HEK293 (cell line): ENCODE results near the gene GPATCH3.

ENCODE experiments used
- CTCF ChIA-PET: fragments of 350-600 bp; formaldehyde crosslinking; extraction: SDS; loops from one replicate; lab custom pipeline; 2021; ENCODE audit warnings: antibody characterized with exemption; lab: Yijun Ruan, JAX
- POLR2A ChIA-PET: fragments of 300-600 bp; formaldehyde crosslinking; extraction: SDS; loops from one replicate; lab custom pipeline; 2020; ENCODE audit warnings: antibody characterized with exemption, inconsistent platforms; lab: Yijun Ruan, JAX
- H3K27ac ChIP-seq: fragments of 200-500 bp; sonication (Bioruptor generic); 2 replicates; pipeline ENCODE4 v1.5.1; 2014; ENCODE audit warnings: low read depth, low read length, control low read depth, inconsistent platforms; ENCODE audit errors: extremely low read depth
- H3K36me3 ChIP-seq, 2 experiments: fragments of 200-500 bp in 1 of 2; sonication (Bioruptor generic) in 1 of 2; 1 replicate in 1 of 2; 2 replicates in 1 of 2; pipeline ENCODE4 v1.5.1; 2014 to 2017; ENCODE audit warnings: inconsistent platforms in 2 of 2, low read length in 2 of 2; ENCODE audit not compliant: control insufficient read depth in 2 of 2, insufficient read depth in 1 of 2
- H3K4me1 ChIP-seq: fragments of 200-500 bp; sonication (Bioruptor generic); 2 replicates; pipeline ENCODE4 v1.5.1; 2014; ENCODE audit warnings: mild to moderate bottlenecking, low read length, inconsistent platforms; ENCODE audit not compliant: control insufficient read depth, insufficient read depth
- H3K4me3 ChIP-seq: 2 replicates; pipeline ENCODE4 v1.5.1; 2011; ENCODE audit warnings: low read depth, mild to moderate bottlenecking, control low read depth, low read length, moderate library complexity
- H3K9me3 ChIP-seq: fragments of 200-500 bp; sonication (Bioruptor generic); 2 replicates; pipeline ENCODE4 v1.5.1; 2014; ENCODE audit warnings: low read depth, low read length, inconsistent platforms; ENCODE audit not compliant: control insufficient read depth, insufficient read depth
- CTCF ChIP-seq: fragments of 450-650 bp; formaldehyde crosslinking; IDR thresholded peaks from 2 replicates; pipeline ENCODE4 v1.5.1; 2016; ENCODE audit warnings: missing biosample characterization, missing genetic modification characterization
- WT1 ChIP-seq: fragments of 450-650 bp; formaldehyde crosslinking; IDR thresholded peaks from 2 replicates; pipeline ENCODE4 v1.5.1; 2016; ENCODE audit warnings: missing biosample characterization, missing genetic modification characterization
- ZNF112 ChIP-seq: fragments of 450-650 bp; formaldehyde crosslinking; IDR thresholded peaks from 2 replicates; pipeline ENCODE4 v1.5.0; 2017; ENCODE audit warnings: missing biosample characterization, missing genetic modification characterization
- ZNF146 ChIP-seq: fragments of 450-650 bp; formaldehyde crosslinking; IDR thresholded peaks from 2 replicates; pipeline ENCODE4 v1.5.1; 2016; ENCODE audit warnings: missing biosample characterization, missing genetic modification characterization
- ZNF16 ChIP-seq: fragments of 450-650 bp; formaldehyde crosslinking; IDR thresholded peaks from 2 replicates; pipeline ENCODE4 v1.5.1; 2016; ENCODE audit warnings: low read depth, missing biosample characterization, missing genetic modification characterization
- ZNF518A ChIP-seq: fragments of 450-650 bp; formaldehyde crosslinking; conservative IDR thresholded peaks from 2 replicates; pipeline ENCODE4 v1.5.1; 2016; ENCODE audit warnings: low read depth, missing biosample characterization, missing genetic modification characterization
- ZNF704 ChIP-seq: fragments of 450-650 bp; formaldehyde crosslinking; IDR thresholded peaks from 2 replicates; pipeline ENCODE4 v1.5.1; 2016; ENCODE audit warnings: missing biosample characterization, missing genetic modification characterization
- ZNF830 ChIP-seq: fragments of 450-650 bp; IDR thresholded peaks from 2 replicates; pipeline ENCODE4 v1.5.0; 2018; ENCODE audit warnings: missing biosample characterization, missing genetic modification characterization, low read depth, mild to moderate bottlenecking, moderate library complexity
- ZSCAN16 ChIP-seq: fragments of 450-650 bp; formaldehyde crosslinking; IDR thresholded peaks from 2 replicates; pipeline ENCODE4 v1.5.1; 2016; ENCODE audit warnings: missing biosample characterization, missing genetic modification characterization
- TF ChIP-seq, protein P1 (sequence below): fragments of 450-650 bp; formaldehyde crosslinking; IDR thresholded peaks from 2 replicates; pipeline ENCODE4 v1.5.1; 2016; ENCODE audit warnings: missing biosample characterization, missing genetic modification characterization, low read depth
- TF ChIP-seq, protein P2 (sequence below): fragments of 450-650 bp; formaldehyde crosslinking; IDR thresholded peaks from 2 replicates; pipeline ENCODE4 v1.5.1; 2016; ENCODE audit warnings: missing biosample characterization, missing genetic modification characterization

GPATCH3 gene

DNA sequence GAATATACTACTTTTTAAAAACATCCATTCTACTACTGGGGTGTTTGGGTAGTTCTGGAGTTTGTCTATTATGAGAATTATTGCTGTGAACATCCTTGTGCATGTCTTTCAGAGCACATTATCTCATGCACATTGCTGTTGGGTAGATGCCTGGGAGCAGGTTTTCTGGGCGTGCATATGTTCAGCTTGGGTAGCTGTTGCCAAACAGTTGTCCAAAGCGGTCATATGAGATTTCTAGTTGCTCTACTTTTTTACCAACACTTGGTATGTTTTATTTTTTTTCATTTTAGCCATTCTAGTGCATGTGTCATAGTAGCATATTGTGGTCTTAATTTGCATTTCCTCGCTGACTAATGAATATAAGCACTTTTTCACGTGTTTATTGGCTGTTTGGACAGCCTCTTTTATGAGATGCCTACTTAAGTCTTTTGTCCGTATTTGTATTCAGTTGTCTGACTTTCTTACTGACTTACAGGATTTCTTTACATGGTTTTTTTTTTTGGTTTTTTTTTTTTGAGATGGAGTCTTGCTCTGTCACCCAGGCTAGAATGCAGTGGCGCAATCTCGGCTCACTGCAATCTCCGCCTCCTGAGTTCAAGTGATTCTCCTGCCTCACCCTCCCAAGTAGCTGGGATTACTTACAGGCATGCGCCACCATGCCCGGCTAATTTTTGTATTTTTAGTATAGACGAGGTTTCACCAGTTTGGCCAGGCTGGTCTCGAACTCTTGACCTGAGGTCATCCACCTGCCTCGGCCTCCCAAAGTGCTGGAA is 55.7 kb downstream of the GPATCH3 start:
- ChIA-PET POLR2A (no interaction called here), CTCF (no interaction called here)
- no peak overlapping the region for H3K4me3 ChIP-seq
- no peak overlapping the region for H3K27ac ChIP-seq
- peaks cover 28 to 80% of the 10 kb centered on the region in 2 experiments; a peak in 2 of 3 replicates for H3K36me3 ChIP-seq
- no peak for TF ChIP-seq ZNF16
- TF ChIP-seq, protein P1, sequence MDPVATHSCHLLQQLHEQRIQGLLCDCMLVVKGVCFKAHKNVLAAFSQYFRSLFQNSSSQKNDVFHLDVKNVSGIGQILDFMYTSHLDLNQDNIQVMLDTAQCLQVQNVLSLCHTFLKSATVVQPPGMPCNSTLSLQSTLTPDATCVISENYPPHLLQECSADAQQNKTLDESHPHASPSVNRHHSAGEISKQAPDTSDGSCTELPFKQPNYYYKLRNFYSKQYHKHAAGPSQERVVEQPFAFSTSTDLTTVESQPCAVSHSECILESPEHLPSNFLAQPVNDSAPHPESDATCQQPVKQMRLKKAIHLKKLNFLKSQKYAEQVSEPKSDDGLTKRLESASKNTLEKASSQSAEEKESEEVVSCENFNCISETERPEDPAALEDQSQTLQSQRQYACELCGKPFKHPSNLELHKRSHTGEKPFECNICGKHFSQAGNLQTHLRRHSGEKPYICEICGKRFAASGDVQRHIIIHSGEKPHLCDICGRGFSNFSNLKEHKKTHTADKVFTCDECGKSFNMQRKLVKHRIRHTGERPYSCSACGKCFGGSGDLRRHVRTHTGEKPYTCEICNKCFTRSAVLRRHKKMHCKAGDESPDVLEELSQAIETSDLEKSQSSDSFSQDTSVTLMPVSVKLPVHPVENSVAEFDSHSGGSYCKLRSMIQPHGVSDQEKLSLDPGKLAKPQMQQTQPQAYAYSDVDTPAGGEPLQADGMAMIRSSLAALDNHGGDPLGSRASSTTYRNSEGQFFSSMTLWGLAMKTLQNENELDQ (tag by site-specific recombination), result no peak
- TF ChIP-seq CTCF (tag by site-specific recombination), result no peak
- no peak for TF ChIP-seq WT1
- TF ChIP-seq ZNF704, result no peak
- TF ChIP-seq, protein P2, sequence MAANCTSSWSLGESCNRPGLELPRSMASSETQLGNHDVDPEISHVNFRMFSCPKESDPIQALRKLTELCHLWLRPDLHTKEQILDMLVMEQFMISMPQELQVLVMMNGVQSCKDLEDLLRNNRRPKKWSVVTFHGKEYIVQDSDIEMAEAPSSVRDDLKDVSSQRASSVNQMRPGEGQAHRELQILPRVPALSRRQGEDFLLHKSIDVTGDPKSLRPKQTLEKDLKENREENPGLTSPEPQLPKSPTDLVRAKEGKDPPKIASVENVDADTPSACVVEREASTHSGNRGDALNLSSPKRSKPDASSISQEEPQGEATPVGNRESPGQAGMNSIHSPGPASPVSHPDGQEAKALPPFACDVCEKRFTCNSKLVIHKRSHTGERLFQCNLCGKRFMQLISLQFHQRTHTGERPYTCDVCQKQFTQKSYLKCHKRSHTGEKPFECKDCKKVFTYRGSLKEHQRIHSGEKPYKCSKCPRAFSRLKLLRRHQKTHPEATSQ (tag by site-specific recombination), result no peak
- TF ChIP-seq ZSCAN16 (tag by site-specific recombination), result no peak
- TF ChIP-seq ZNF830 (tag by site-specific recombination), result no peak
- TF ChIP-seq ZNF112, result no peak
- TF ChIP-seq ZNF146 (tag by site-specific recombination), result no peak
- TF ChIP-seq ZNF518A (tag by site-specific recombination), result no peak
- H3K4me1 ChIP-seq, result no peaks in the 10 kb centered on the region
- H3K9me3 ChIP-seq, result no peaks in the 10 kb centered on the region
